Thoracic aorta (tissue), 2 donors: ENCODE results near the gene PARP8. TPM values are rescaled to one million over a fixed set of nuclear protein-coding genes. Genes with fewer than 3 reads are reported as not detected.

Source experiments
- ATAC-seq: fragments of 150-250 bp; one replicate; pipeline ENCODE4 v1.8.0; 2017; ENCODE audit warnings: low read depth; ENCODE audit not compliant: insufficient number of reproducible peaks, low FRiP score
- DNase-seq: peaks from one replicate; pipeline ENCODE4 v3.0.0-alpha.2; 2020; ENCODE audit warnings: low spot score
- H3K27ac ChIP-seq, 2 donors: fragments of 200-600 bp; sonication (generic); 1 replicate in 1 of 2; 2 replicates in 1 of 2; pipeline ENCODE4 v1.5.1; 2016; ENCODE audit warnings: mild to moderate bottlenecking in 2 of 2, moderate library complexity in 2 of 2
- H3K27me3 ChIP-seq: fragments of 200-600 bp; sonication (generic); replicated peaks from 2 replicates; pipeline ENCODE4 v1.6.0; 2016; ENCODE audit warnings: mild to moderate bottlenecking; ENCODE audit not compliant: insufficient read depth
- H3K36me3 ChIP-seq: fragments of 200-600 bp; sonication (generic); one replicate; pipeline ENCODE4 v1.5.1; 2016
- H3K4me1 ChIP-seq, 2 donors: fragments of 200-600 bp; sonication (generic); 1 replicate in 1 of 2; 2 replicates in 1 of 2; pipeline versions ENCODE4 v1.5.1 to v1.6.0; 2016; ENCODE audit warnings: low read depth in 2 of 2, mild to moderate bottlenecking in 1 of 2; ENCODE audit not compliant: control insufficient read depth in 1 of 2
- H3K4me3 ChIP-seq: fragments of 200-600 bp; sonication (generic); 2 replicates; pipeline ENCODE4 v1.5.1; 2016; ENCODE audit warnings: mild to moderate bottlenecking
- H3K9me3 ChIP-seq: fragments of 200-600 bp; sonication (generic); 2 replicates; pipeline ENCODE4 v1.5.1; 2016
- CTCF ChIP-seq: fragments of 200-600 bp; sonication (generic); IDR thresholded peaks from one replicate; pipeline ENCODE4 v1.5.1; 2019; ENCODE audit warnings: antibody characterized with exemption
- total RNA-seq, 2 donors: library from RNA; depleted of rRNA; stranded (reverse); fragments of >200 nt; gene quantifications; one replicate each; pipeline versions ENCODE4 v1.1.0 to v1.2.3, GENCODE V29; 2016

The PARP8 gene
- total RNA-seq, 2 donors from 2014 or later, result 27.5 to 34.7 TPM

DNA sequence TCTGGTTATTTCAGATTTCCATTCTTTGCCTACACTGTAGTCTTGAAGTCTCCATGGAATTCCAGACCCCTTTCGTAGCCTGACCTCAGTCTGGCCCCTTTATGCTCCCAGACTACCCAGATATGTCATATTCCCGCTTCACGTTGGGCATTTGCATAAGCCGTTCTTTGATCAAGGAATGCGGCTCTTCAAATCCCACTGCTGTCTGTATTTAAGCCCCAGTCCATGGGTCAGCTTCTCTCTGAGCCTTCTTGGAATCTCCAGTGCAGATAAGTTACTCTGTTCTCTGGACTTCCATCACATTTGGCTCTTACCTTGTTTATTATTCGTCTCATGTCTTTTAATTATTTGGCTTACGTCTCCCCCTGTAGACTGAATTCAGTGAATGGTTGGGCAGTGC lies 97.4 kb downstream of the PARP8 start:
- ATAC-seq, result no peak
- Histone ChIP-seq H3K9me3 (no peaks in the 10 kb centered on the region), H3K4me1 (no peaks in the 10 kb centered on the region), H3K27ac (no peak overlapping the region), H3K27me3 (no peaks in the 10 kb centered on the region), H3K36me3 (no peaks in the 10 kb centered on the region), H3K4me3 (no peak overlapping the region)
- TF ChIP-seq CTCF, result no peak
- no peak for DNase-seq

DNA sequence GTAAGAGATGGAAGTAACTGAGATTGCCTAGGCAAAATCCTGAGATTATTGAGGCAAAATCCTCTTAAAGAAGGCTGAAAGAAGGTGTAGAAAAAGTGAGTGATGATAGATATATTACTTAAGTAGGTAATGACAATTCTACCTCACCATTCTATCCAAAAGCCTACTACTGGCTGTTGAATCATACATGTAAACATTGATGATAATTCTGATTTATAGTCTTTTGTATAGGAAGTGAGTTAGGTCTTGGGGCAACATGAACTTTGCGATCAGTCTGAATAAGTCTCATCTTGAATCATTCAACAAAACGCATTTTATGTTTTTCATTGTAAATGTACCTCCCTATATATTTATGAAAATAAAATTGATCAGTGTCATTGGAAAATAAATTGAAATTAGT lies 99.6 kb downstream of the PARP8 start:
- Histone ChIP-seq H3K4me3 (no peak overlapping the region), H3K27me3 (no peaks in the 10 kb centered on the region), H3K27ac (no peak overlapping the region), H3K9me3 (no peaks in the 10 kb centered on the region), H3K36me3 (no peaks in the 10 kb centered on the region), H3K4me1 (no peaks in the 10 kb centered on the region)
- TF ChIP-seq CTCF, result no peak
- no peak for DNase-seq
- ATAC-seq, result no peak

DNA sequence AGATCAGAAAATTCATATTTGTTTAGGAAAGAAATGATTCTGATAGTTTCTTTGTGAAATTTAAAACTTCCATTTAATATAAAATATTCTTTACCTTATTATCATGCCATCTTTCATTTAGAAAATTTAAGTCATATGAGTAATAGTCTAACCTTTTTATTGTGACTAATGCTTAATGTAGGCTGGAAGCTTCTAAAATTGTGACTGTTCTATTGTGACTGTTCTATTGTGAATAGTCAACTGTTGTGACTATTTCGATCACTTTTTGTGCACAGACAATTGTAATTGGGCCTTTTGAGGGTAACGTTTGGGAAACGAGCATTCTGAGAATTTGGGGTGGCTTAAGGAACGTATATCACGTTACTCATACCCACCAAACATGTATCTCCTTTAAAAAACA lies 100.0 kb downstream of the PARP8 start:
- DNase-seq (no peak), ATAC-seq (no peak)
- H3K4me3 ChIP-seq, result no peak overlapping the region
- TF ChIP-seq CTCF, result no peak
- no peaks in the 10 kb centered on the region for H3K9me3 ChIP-seq
- H3K4me1 ChIP-seq, result no peaks in the 10 kb centered on the region
- H3K36me3 ChIP-seq, result no peaks in the 10 kb centered on the region
- no peaks in the 10 kb centered on the region for H3K27me3 ChIP-seq
- no peak overlapping the region for H3K27ac ChIP-seq

DNA sequence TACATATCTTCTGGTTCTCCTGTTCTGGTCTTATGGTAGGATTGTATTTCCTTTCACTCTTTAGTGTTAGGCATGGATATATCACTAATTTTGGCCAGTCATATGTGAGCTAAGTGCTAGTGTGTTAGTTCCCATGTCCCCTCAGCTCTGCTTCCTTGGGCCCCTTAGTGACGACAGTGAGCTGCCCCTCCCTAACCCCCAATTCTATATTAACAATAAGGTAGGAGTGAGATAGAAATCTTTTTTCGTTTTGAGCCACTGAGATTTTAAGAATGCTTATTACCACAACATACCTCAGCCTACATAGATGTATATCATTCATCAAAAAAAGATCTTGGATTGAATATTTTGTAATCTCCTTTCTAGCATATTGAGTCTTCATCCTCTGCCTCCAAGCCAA lies 100.5 kb downstream of the PARP8 start:
- no peak for TF ChIP-seq CTCF
- H3K27me3 ChIP-seq, result no peaks in the 10 kb centered on the region
- no peaks in the 10 kb centered on the region for H3K4me1 ChIP-seq
- ATAC-seq (no peak), DNase-seq (no peak)
- H3K4me3 ChIP-seq, result no peak overlapping the region
- H3K27ac ChIP-seq, result no peak overlapping the region
- no peaks in the 10 kb centered on the region for H3K36me3 ChIP-seq
- H3K9me3 ChIP-seq, result no peaks in the 10 kb centered on the region

GRCh38 chr5:50767588-50767987 lies 101.2 kb downstream of the PARP8 start:
- DNase-seq (no peak), ATAC-seq (no peak)
- TF ChIP-seq CTCF, result no peak
- Histone ChIP-seq H3K4me1 (no peaks in the 10 kb centered on the region), H3K27me3 (no peaks in the 10 kb centered on the region), H3K4me3 (no peak overlapping the region), H3K27ac (no peak overlapping the region), H3K9me3 (no peaks in the 10 kb centered on the region), H3K36me3 (no peaks in the 10 kb centered on the region)
